WTC11 (cell line): ENCODE results near the gene COL12A1. TPM values are rescaled to one million over a fixed set of nuclear protein-coding genes. Genes with fewer than 3 reads are reported as not detected.

Experiments
- ATAC-seq: fragments of 200-7000 bp; cut with Tn5 transposase; 2 replicates; pipeline ENCODE4 v1.10.0; 2021; ENCODE audit warnings: mild to moderate bottlenecking, moderate library complexity
- CTCF ChIA-PET: fragments of 300-600 bp; sonication (Branson Sonifier 250); formaldehyde crosslinking; loops from one replicate; lab custom pipeline; 2021; ENCODE audit warnings: antibody characterized with exemption; lab: Charles Lee
- POLR2A ChIA-PET: fragments of 350-600 bp; sonication (Branson Sonifier 250); formaldehyde crosslinking; loops from one replicate; lab custom pipeline; 2021; ENCODE audit warnings: antibody characterized with exemption; lab: Charles Lee
- DNase-seq: peaks from one replicate; pipeline ENCODE4 v3.0.0; 2021; ENCODE audit warnings: low spot score
- H3K27ac Mint-ChIP-seq: 2 replicates; pipeline ENCODE4 v1.8.0; 2021; ENCODE audit warnings: mixed read lengths
- H3K27me3 Mint-ChIP-seq: 2 replicates; pipeline ENCODE4 v1.8.0; 2021; ENCODE audit warnings: low read depth, mild to moderate bottlenecking, moderate library complexity, mixed read lengths
- H3K36me3 Mint-ChIP-seq: 2 replicates; pipeline ENCODE4 v1.8.0; 2021; ENCODE audit warnings: mixed read lengths
- H3K4me1 Mint-ChIP-seq: 2 replicates; pipeline ENCODE4 v1.8.0; 2022; ENCODE audit warnings: mixed read lengths
- H3K4me3 Mint-ChIP-seq: 2 replicates; pipeline ENCODE4 v1.8.0; 2021; ENCODE audit warnings: mild to moderate bottlenecking, moderate library complexity, mixed read lengths
- H3K9me3 Mint-ChIP-seq: 2 replicates; pipeline ENCODE4 v1.8.0; 2021; ENCODE audit warnings: mixed read lengths
- CBFB ChIP-seq: sonication (generic); formaldehyde crosslinking; IDR thresholded peaks from 2 replicates; pipeline ENCODE4 v1.8.1; 2022; ENCODE audit warnings: mild to moderate bottlenecking, low read depth, missing genetic modification reagents
- GTF2I ChIP-seq: fragments of 250-450 bp; sonication (Bioruptor Pico); conservative IDR thresholded peaks from 2 replicates; pipeline ENCODE4 v1.4.0; 2021; ENCODE audit warnings: mild to moderate bottlenecking
- HMGXB4 ChIP-seq: sonication (generic); formaldehyde crosslinking; IDR thresholded peaks from 2 replicates; pipeline ENCODE4 v1.8.1; 2023; ENCODE audit warnings: mild to moderate bottlenecking, moderate library complexity, missing genetic modification reagents
- JAZF1 ChIP-seq: fragments of 250-450 bp; sonication (Bioruptor Pico); IDR thresholded peaks from 2 replicates; pipeline ENCODE4 v1.9.0; 2021; ENCODE audit warnings: moderate library complexity, mild to moderate bottlenecking, inconsistent platforms
- MAX ChIP-seq: sonication (generic); formaldehyde crosslinking; IDR thresholded peaks from 2 replicates; pipeline ENCODE4 v1.8.0; 2022; ENCODE audit warnings: mild to moderate bottlenecking, missing genetic modification reagents
- MLX ChIP-seq: sonication (generic); formaldehyde crosslinking; IDR thresholded peaks from 2 replicates; pipeline ENCODE4 v1.8.1; 2023; ENCODE audit warnings: mild to moderate bottlenecking, missing genetic modification reagents, moderate library complexity
- SOX15 ChIP-seq: fragments of 250-450 bp; sonication (Bioruptor Pico); IDR thresholded peaks from 2 replicates; pipeline ENCODE4 v1.9.0; 2021; ENCODE audit warnings: mild to moderate bottlenecking
- STAT6 ChIP-seq: sonication (generic); formaldehyde crosslinking; conservative IDR thresholded peaks from 2 replicates; pipeline ENCODE4 v1.8.1; 2023; ENCODE audit warnings: mild to moderate bottlenecking, low read depth, missing genetic modification reagents, moderate library complexity
- USF1 ChIP-seq: sonication (generic); formaldehyde crosslinking; IDR thresholded peaks from 2 replicates; pipeline ENCODE4 v1.8.0; 2022; ENCODE audit warnings: mild to moderate bottlenecking, missing genetic modification reagents
- ZNF121 ChIP-seq: sonication (generic); formaldehyde crosslinking; IDR thresholded peaks from 2 replicates; pipeline ENCODE4 v1.8.0; 2023; ENCODE audit warnings: missing genetic modification reagents
- ZNF263 ChIP-seq: sonication (generic); formaldehyde crosslinking; IDR thresholded peaks from 2 replicates; pipeline ENCODE4 v1.8.1; 2022; ENCODE audit warnings: low read depth, mild to moderate bottlenecking, moderate library complexity, missing genetic modification reagents
- ZNF396 ChIP-seq: fragments of 250-450 bp; sonication (Bioruptor Pico); IDR thresholded peaks from 2 replicates; pipeline ENCODE4 v1.8.0; 2021; ENCODE audit warnings: mild to moderate bottlenecking, moderate library complexity, borderline replicate concordance
- ZNF416 ChIP-seq: fragments of 250-450 bp; sonication (Bioruptor Pico); IDR thresholded peaks from 2 replicates; pipeline ENCODE4 v1.9.0; 2021; ENCODE audit warnings: mild to moderate bottlenecking, inconsistent platforms
- ZNF671 ChIP-seq: fragments of 250-450 bp; sonication (Bioruptor Pico); IDR thresholded peaks from 2 replicates; pipeline ENCODE4 v1.8.0; 2021; ENCODE audit warnings: mild to moderate bottlenecking
- ZSCAN18 ChIP-seq: fragments of 250-450 bp; sonication (Bioruptor Pico); IDR thresholded peaks from 2 replicates; pipeline ENCODE4 v2.1.2; 2022; ENCODE audit warnings: mild to moderate bottlenecking, moderate library complexity
- total RNA-seq: library from RNA; stranded (reverse); gene quantifications from 3 replicates; pipeline ENCODE4 v1.2.3, GENCODE V29; 2021
- TF ChIP-seq, protein P1 (sequence below): fragments of 250-450 bp; sonication (Bioruptor Pico); IDR thresholded peaks from 2 replicates; pipeline ENCODE4 v1.9.0; 2021; ENCODE audit warnings: mild to moderate bottlenecking
- TF ChIP-seq, protein P2 (sequence below): fragments of 250-450 bp; sonication (Bioruptor Pico); IDR thresholded peaks from 2 replicates; pipeline ENCODE4 v1.9.0; 2021; ENCODE audit warnings: mild to moderate bottlenecking
- TF ChIP-seq, protein P3 (sequence below): sonication (generic); formaldehyde crosslinking; IDR thresholded peaks from 2 replicates; pipeline ENCODE4 v1.8.1; 2022; ENCODE audit warnings: mild to moderate bottlenecking, moderate library complexity, missing genetic modification reagents
- TF ChIP-seq, protein P4 (sequence below): sonication (generic); formaldehyde crosslinking; IDR thresholded peaks from 2 replicates; pipeline ENCODE4 v1.8.1; 2023; ENCODE audit warnings: mild to moderate bottlenecking, missing genetic modification reagents, borderline replicate concordance

COL12A1 gene
- total RNA-seq, 1 experiment from 2014 or later = 1.1 TPM

DNA sequence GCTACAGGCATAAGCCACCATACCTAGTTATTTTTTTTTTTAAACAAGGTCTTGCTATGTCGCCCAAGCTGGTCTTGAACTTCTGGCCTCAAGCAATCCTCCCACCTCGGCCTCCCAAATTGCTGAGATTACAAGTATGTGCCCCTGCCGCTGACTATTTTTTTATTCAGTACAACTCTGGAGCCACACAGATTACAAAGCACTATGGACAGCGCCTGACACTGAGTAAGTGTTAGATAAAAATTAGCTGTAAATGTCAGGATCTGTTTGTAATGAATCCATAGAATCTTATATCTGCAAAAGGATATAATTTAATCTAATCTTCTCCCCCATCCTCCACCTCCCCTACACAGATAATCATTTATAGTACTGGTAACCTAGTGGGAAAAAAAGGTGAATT is 15.3 kb upstream of the COL12A1 start:
- Mint-ChIP-seq H3K4me1 (peaks cover 18% of the 10 kb centered on the region), H3K36me3 (no peaks in the 10 kb centered on the region), H3K27ac (no peak overlapping the region), H3K9me3 (no peaks in the 10 kb centered on the region), H3K4me3 (no peak overlapping the region), H3K27me3 (no peaks in the 10 kb centered on the region)
- DNase-seq (no peak), ATAC-seq (no peak)
- POLR2A ChIA-PET = no interaction called here
- CTCF ChIA-PET = interaction anchor here (1.0 kb wide), 1 partner anchor 13 kb away, joined by 4 read pairs; no protein-coding TSS in a partner anchor
- no peak for TF ChIP-seq ZSCAN18 (CRISPR knock-in tag)
- TF ChIP-seq, protein P1, sequence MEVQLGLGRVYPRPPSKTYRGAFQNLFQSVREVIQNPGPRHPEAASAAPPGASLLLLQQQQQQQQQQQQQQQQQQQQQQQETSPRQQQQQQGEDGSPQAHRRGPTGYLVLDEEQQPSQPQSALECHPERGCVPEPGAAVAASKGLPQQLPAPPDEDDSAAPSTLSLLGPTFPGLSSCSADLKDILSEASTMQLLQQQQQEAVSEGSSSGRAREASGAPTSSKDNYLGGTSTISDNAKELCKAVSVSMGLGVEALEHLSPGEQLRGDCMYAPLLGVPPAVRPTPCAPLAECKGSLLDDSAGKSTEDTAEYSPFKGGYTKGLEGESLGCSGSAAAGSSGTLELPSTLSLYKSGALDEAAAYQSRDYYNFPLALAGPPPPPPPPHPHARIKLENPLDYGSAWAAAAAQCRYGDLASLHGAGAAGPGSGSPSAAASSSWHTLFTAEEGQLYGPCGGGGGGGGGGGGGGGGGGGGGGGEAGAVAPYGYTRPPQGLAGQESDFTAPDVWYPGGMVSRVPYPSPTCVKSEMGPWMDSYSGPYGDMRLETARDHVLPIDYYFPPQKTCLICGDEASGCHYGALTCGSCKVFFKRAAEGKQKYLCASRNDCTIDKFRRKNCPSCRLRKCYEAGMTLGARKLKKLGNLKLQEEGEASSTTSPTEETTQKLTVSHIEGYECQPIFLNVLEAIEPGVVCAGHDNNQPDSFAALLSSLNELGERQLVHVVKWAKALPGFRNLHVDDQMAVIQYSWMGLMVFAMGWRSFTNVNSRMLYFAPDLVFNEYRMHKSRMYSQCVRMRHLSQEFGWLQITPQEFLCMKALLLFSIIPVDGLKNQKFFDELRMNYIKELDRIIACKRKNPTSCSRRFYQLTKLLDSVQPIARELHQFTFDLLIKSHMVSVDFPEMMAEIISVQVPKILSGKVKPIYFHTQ = no peak
- TF ChIP-seq JAZF1 (CRISPR knock-in tag) = no peak
- no peak for TF ChIP-seq ZNF416
- no peak for TF ChIP-seq CBFB (CRISPR knock-in tag)
- no peak for TF ChIP-seq ZNF396
- TF ChIP-seq, protein P2, sequence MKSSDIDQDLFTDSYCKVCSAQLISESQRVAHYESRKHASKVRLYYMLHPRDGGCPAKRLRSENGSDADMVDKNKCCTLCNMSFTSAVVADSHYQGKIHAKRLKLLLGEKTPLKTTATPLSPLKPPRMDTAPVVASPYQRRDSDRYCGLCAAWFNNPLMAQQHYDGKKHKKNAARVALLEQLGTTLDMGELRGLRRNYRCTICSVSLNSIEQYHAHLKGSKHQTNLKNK (CRISPR knock-in tag) = no peak
- no peak for TF ChIP-seq USF1 (CRISPR knock-in tag)
- TF ChIP-seq MLX = no peak
- TF ChIP-seq ZNF671 (CRISPR knock-in tag) = no peak
- no peak for TF ChIP-seq HMGXB4 (CRISPR knock-in tag)
- TF ChIP-seq ZNF121 = no peak
- no peak for TF ChIP-seq ZNF263

DNA sequence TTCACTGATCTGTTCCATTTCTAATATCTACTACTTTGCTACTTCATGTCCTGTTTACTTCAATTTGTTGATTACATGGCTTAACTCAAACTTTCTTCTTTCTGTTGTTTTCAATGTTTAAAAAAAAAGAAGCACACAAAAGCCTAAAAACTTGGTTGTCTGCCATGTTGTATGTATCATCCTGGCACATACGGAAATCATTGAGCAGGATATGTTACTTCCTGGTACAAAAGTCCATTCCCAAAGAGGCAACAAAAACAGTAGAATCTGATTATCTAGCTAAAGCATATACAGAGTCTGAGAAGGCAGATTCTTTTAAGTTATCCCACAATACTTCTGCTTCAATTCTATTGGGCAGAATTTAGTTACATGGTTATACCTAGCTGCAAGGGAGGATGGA is 14.5 kb upstream of the COL12A1 start:
- Mint-ChIP-seq H3K9me3 (no peaks in the 10 kb centered on the region), H3K36me3 (no peaks in the 10 kb centered on the region), H3K27ac (no peak overlapping the region), H3K4me3 (no peak overlapping the region), H3K27me3 (no peaks in the 10 kb centered on the region), H3K4me1 (peaks cover 15% of the 10 kb centered on the region)
- ATAC-seq (no peak), DNase-seq (no peak)
- ChIA-PET CTCF (interaction anchor here (1.0 kb wide), 1 partner anchor 12 kb away, joined by 4 read pairs; no protein-coding TSS in a partner anchor), POLR2A (no interaction called here)
- TF ChIP-seq, protein P3, sequence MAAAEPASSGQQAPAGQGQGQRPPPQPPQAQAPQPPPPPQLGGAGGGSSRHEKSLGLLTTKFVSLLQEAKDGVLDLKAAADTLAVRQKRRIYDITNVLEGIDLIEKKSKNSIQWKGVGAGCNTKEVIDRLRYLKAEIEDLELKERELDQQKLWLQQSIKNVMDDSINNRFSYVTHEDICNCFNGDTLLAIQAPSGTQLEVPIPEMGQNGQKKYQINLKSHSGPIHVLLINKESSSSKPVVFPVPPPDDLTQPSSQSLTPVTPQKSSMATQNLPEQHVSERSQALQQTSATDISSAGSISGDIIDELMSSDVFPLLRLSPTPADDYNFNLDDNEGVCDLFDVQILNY = no peak
- TF ChIP-seq GTF2I (no peak), STAT6 (CRISPR knock-in tag) (no peak), MAX (CRISPR knock-in tag) (no peak), MLX (no peak), SOX15 (no peak)
- TF ChIP-seq, protein P4, sequence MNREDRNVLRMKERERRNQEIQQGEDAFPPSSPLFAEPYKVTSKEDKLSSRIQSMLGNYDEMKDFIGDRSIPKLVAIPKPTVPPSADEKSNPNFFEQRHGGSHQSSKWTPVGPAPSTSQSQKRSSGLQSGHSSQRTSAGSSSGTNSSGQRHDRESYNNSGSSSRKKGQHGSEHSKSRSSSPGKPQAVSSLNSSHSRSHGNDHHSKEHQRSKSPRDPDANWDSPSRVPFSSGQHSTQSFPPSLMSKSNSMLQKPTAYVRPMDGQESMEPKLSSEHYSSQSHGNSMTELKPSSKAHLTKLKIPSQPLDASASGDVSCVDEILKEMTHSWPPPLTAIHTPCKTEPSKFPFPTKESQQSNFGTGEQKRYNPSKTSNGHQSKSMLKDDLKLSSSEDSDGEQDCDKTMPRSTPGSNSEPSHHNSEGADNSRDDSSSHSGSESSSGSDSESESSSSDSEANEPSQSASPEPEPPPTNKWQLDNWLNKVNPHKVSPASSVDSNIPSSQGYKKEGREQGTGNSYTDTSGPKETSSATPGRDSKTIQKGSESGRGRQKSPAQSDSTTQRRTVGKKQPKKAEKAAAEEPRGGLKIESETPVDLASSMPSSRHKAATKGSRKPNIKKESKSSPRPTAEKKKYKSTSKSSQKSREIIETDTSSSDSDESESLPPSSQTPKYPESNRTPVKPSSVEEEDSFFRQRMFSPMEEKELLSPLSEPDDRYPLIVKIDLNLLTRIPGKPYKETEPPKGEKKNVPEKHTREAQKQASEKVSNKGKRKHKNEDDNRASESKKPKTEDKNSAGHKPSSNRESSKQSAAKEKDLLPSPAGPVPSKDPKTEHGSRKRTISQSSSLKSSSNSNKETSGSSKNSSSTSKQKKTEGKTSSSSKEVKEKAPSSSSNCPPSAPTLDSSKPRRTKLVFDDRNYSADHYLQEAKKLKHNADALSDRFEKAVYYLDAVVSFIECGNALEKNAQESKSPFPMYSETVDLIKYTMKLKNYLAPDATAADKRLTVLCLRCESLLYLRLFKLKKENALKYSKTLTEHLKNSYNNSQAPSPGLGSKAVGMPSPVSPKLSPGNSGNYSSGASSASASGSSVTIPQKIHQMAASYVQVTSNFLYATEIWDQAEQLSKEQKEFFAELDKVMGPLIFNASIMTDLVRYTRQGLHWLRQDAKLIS (CRISPR knock-in tag) = no peak
